NCI-H748 (cell line): ENCODE measurements around the gene TMEM132D.
"Not testable (repeated sequence)": the region's sequence is repeated elsewhere in the genome, so short reads cannot be mapped to it uniquely, and the experiment has no call there.

Source experiments
- DNase-seq: peaks from one replicate; lab custom pipeline; 2025; ENCODE audit not compliant: unreplicated experiment; lab: John Stamatoyannopoulos, UW

TMEM132D gene

GRCh38 chr12:129079719-129080118, 824.1 kb downstream of the TMEM132D start:
- DNase-seq = no peak

- DNase-seq = peak; percentile 19
These were observed 827.1 kb downstream of the TMEM132D start for GRCh38 chr12:129076441-129077320.

GRCh38 chr12:129075460-129076208, 828.2 kb downstream of the TMEM132D start:
- peak; percentile 85 for DNase-seq

- no peak for DNase-seq
These were observed 829.4 kb downstream of the TMEM132D start for GRCh38 chr12:129074379-129074778.

- no peak for DNase-seq
These were observed 830.5 kb downstream of the TMEM132D start for GRCh38 chr12:129073157-129073915.

- peak; percentile 74 for DNase-seq
These were observed 832.5 kb downstream of the TMEM132D start for GRCh38 chr12:129071362-129071761.

GRCh38 chr12:129069886-129070285, 833.9 kb downstream of the TMEM132D start:
- DNase-seq = peak; percentile 17

- no peak for DNase-seq
These were observed 835.1 kb downstream of the TMEM132D start for GRCh38 chr12:129068684-129069083.

- DNase-seq = peak; percentile 19
These were observed 836.3 kb downstream of the TMEM132D start for GRCh38 chr12:129067491-129067890.

- peak; percentile 40 for DNase-seq
These were observed 839.5 kb downstream of the TMEM132D start for GRCh38 chr12:129064209-129064855.

GRCh38 chr12:129063600-129063999, 840.2 kb downstream of the TMEM132D start:
- DNase-seq = no peak

- no peak for DNase-seq
These were observed 850.6 kb downstream of the TMEM132D start for GRCh38 chr12:129053232-129053631.

GRCh38 chr12:129052373-129052772, 851.5 kb downstream of the TMEM132D start:
- DNase-seq = no peak

GRCh38 chr12:129049917-129050316, 853.9 kb downstream of the TMEM132D start:
- no peak for DNase-seq

- not testable (repeated sequence) for DNase-seq
These were observed 860.5 kb downstream of the TMEM132D start for GRCh38 chr12:129043334-129043733.

GRCh38 chr12:129036135-129036534, 867.7 kb downstream of the TMEM132D start:
- no peak for DNase-seq

GRCh38 chr12:129034558-129035289, 869.1 kb downstream of the TMEM132D start:
- DNase-seq = no peak

GRCh38 chr12:129028844-129029243, 875.0 kb downstream of the TMEM132D start:
- peak; percentile 75 for DNase-seq

GRCh38 chr12:129025055-129025454, 878.8 kb downstream of the TMEM132D start:
- DNase-seq = no peak
